Prostate gland (tissue), 2 donors: ENCODE data around the gene GNAT3. TPM values are rescaled to one million over a fixed set of nuclear protein-coding genes. Genes with fewer than 3 reads are reported as not detected.

ENCODE experiments used
- DNase-seq: peaks from one replicate; pipeline ENCODE4 v3.0.0-alpha.2; 2019; ENCODE audit warnings: low spot score
- H3K27ac ChIP-seq, 2 donors: fragments of 200-600 bp; sonication (generic); 2 replicates each; pipeline ENCODE4 v1.5.1; 2017 to 2019
- H3K27me3 ChIP-seq: fragments of 200-600 bp; sonication (generic); replicated peaks from 2 replicates; pipeline ENCODE4 v1.5.1; 2019; ENCODE audit not compliant: insufficient read depth
- H3K36me3 ChIP-seq, 2 donors: fragments of 200-600 bp; sonication (generic); 1 replicate in 1 of 2; 2 replicates in 1 of 2; pipeline versions ENCODE4 v1.5.1 to v1.8.1; 2017 to 2019
- H3K4me1 ChIP-seq: fragments of 200-600 bp; sonication (generic); replicated peaks from 2 replicates; pipeline ENCODE4 v1.5.1; 2019
- H3K4me3 ChIP-seq, 2 donors: fragments of 200-600 bp; sonication (generic); 2 replicates each; pipeline ENCODE4 v1.5.1; 2017 to 2019
- H3K9me3 ChIP-seq: fragments of 200-600 bp; sonication (generic); 2 replicates; pipeline ENCODE4 v1.5.1; 2017
- CTCF ChIP-seq, 4 experiments: fragments of 200-600 bp in 2 of 4; fragments of 450-650 bp in 2 of 4; sonication (generic) in 2 of 4; IDR thresholded peaks; 1 replicate in 3 of 4; 2 replicates in 1 of 4; pipeline ENCODE4 v1.5.1; 2016 to 2019; ENCODE audit warnings: antibody characterized with exemption in 4 of 4, mild to moderate bottlenecking in 2 of 4, moderate library complexity in 2 of 4
- POLR2A ChIP-seq: fragments of 450-650 bp; IDR thresholded peaks from one replicate; pipeline ENCODE4 v1.6.1; 2016; ENCODE audit warnings: antibody characterized with exemption, mild to moderate bottlenecking
- POLR2AphosphoS5 ChIP-seq: sonication (generic); formaldehyde crosslinking; IDR thresholded peaks from one replicate; pipeline ENCODE4 v1.6.1; 2017; ENCODE audit warnings: antibody characterized with exemption
- WGBS: methylation state at CpG from one replicate; pipeline ENCODE4 v1.1.5; 2018; 5-methylcytosine and 5-hydroxymethylcytosine counted together
- intact Hi-C: fragments of 100-400 bp; cut with DNase I; formaldehyde crosslinking; loops from one replicate; pipeline ENCODE4 v1.14.2; 2022
- total RNA-seq, 2 donors: library from RNA; depleted of rRNA; stranded (reverse); fragments of >200 nt; gene quantifications; one replicate each; pipeline ENCODE4 v1.1.0, GENCODE V29; 2016

The GNAT3 gene
- not detected for total RNA-seq

GRCh38 chr7:80511964-80512363 is at the start of gene GNAT3:
GNAT3 (minus strand) TSS chr7:80512064; CDS start chr7:80511926, 138 bp downstream.
- Histone ChIP-seq H3K9me3 (no peaks in the 10 kb centered on the region), H3K4me1 (no peaks in the 10 kb centered on the region), H3K27me3 (no peaks in the 10 kb centered on the region), H3K36me3 (no peaks in the 10 kb centered on the region), H3K4me3 (no peak within 1 kb of the TSS), H3K27ac (no peak within 1 kb of the TSS)
- no peak for TF ChIP-seq POLR2AphosphoS5
- TF ChIP-seq CTCF (IDR thresholded peaks at IDR 0.05): no peak
- no peak for TF ChIP-seq POLR2A
- intact Hi-C loops: no loop called here
- no peak for DNase-seq
- 94% methylated on average over 3 of the region's 3 CpGs for WGBS

- TF ChIP-seq POLR2AphosphoS5: no peak
- Histone ChIP-seq H3K27me3 (no peaks in the 10 kb centered on the region), H3K4me1 (no peaks in the 10 kb centered on the region), H3K4me3 (no peak overlapping the region), H3K9me3 (no peaks in the 10 kb centered on the region), H3K36me3 (no peaks in the 10 kb centered on the region), H3K27ac (no peak overlapping the region)
- DNase-seq: no peak
- 95% methylated on average over 3 of the region's 3 CpGs for WGBS
- intact Hi-C loops: no loop called here
Measured at GRCh38 chr7:80558116-80558515, 46.3 kb upstream of the GNAT3 start.

GRCh38 chr7:80552031-80552694 is 40.3 kb upstream of the GNAT3 start:
- H3K27me3 ChIP-seq: no peaks in the 10 kb centered on the region
- TF ChIP-seq POLR2AphosphoS5 (no peak), POLR2A (no peak), CTCF (IDR thresholded peaks at IDR 0.05) (no peak)
- WGBS: 54% methylated on average over 1 of the region's 1 CpG

GRCh38 chr7:80550005-80550404 is 38.1 kb upstream of the GNAT3 start:
- intact Hi-C loops: no loop called here
- no peak overlapping the region for H3K27ac ChIP-seq
- no peaks in the 10 kb centered on the region for H3K27me3 ChIP-seq
- H3K4me3 ChIP-seq: no peak overlapping the region
- TF ChIP-seq POLR2AphosphoS5 (no peak), CTCF (IDR thresholded peaks at IDR 0.05) (no peak), POLR2A (no peak)
- no peaks in the 10 kb centered on the region for H3K36me3 ChIP-seq
- DNase-seq: no peak
- 96% methylated on average over 2 of the region's 2 CpGs for WGBS
- H3K9me3 ChIP-seq: no peaks in the 10 kb centered on the region
- H3K4me1 ChIP-seq: no peaks in the 10 kb centered on the region

More at GRCh38 chr7:80552031-80552694, 40.3 kb upstream of the GNAT3 start:
- intact Hi-C loops: no loop called here
- H3K4me1 ChIP-seq: no peaks in the 10 kb centered on the region
- no peaks in the 10 kb centered on the region for H3K9me3 ChIP-seq
- H3K27ac ChIP-seq: no peak overlapping the region
- no peaks in the 10 kb centered on the region for H3K36me3 ChIP-seq
- DNase-seq: no peak
- no peak overlapping the region for H3K4me3 ChIP-seq

- H3K27ac ChIP-seq: no peak overlapping the region
- intact Hi-C loops: no loop called here
- no peak overlapping the region for H3K4me3 ChIP-seq
- no peaks in the 10 kb centered on the region for H3K36me3 ChIP-seq
- H3K9me3 ChIP-seq: no peaks in the 10 kb centered on the region
- TF ChIP-seq CTCF (IDR thresholded peaks at IDR 0.05): no peak
- no peak for TF ChIP-seq POLR2A
- no peak for TF ChIP-seq POLR2AphosphoS5
- H3K27me3 ChIP-seq: no peaks in the 10 kb centered on the region
- H3K4me1 ChIP-seq: no peaks in the 10 kb centered on the region
- no peak for DNase-seq
Measured at GRCh38 chr7:80548840-80549530, 37.1 kb upstream of the GNAT3 start.
